SK-N-MC (cell line): ENCODE results near the gene MAGEA8.
"Not testable (repeated sequence)": the region's sequence is repeated elsewhere in the genome, so short reads cannot be mapped to it uniquely, and the experiment has no call there.

Experiments used
- DNase-seq: peaks from one replicate; pipeline ENCODE4 v3.0.0-alpha.2; 2011; ENCODE audit warnings: low read depth, low spot score
- H3K27ac ChIP-seq: fragments of 200-600 bp; sonication (generic); 2 replicates; pipeline ENCODE4 v1.5.1; 2016; ENCODE audit warnings: mixed run types
- H3K36me3 ChIP-seq: fragments of 200-600 bp; sonication (generic); 2 replicates; pipeline ENCODE4 v1.6.1; 2017; ENCODE audit warnings: antibody characterized with exemption, low read length, mixed read lengths; ENCODE audit not compliant: insufficient read depth
- H3K4me3 ChIP-seq: fragments of 200-600 bp; sonication (generic); 2 replicates; pipeline ENCODE4 v1.5.1; 2016
- H3K9ac ChIP-seq: fragments of 200-600 bp; sonication (generic); 2 replicates; pipeline ENCODE4 v1.8.0; 2017; ENCODE audit warnings: mixed run types, mixed read lengths; ENCODE audit not compliant: insufficient read length
- H3K9me3 ChIP-seq: fragments of 200-600 bp; sonication (generic); 2 replicates; pipeline ENCODE4 v1.6.1; 2017; ENCODE audit warnings: low read depth, mild to moderate bottlenecking, antibody characterized with exemption, low read length, moderate library complexity, mixed read lengths
- EZH2 ChIP-seq: fragments of 200-600 bp; sonication (generic); IDR thresholded peaks from one replicate; pipeline ENCODE4 v1.6.1; 2017; ENCODE audit warnings: antibody characterized with exemption
- FOXP2 ChIP-seq: optimal IDR thresholded peaks from 2 replicates; pipeline ENCODE3; 2011; ENCODE audit warnings: mild to moderate bottlenecking, moderate library complexity; ENCODE audit not compliant: insufficient read depth; ENCODE audit errors: extremely low read length, control extremely low read depth
- POLR2AphosphoS5 ChIP-seq: IDR thresholded peaks from 2 replicates; pipeline ENCODE4 v1.6.1; 2012; ENCODE audit warnings: mild to moderate bottlenecking, low read depth, low read length, borderline replicate concordance

Gene MAGEA8

GRCh38 chrX:149871940-149872339 lies 9.0 kb upstream of the MAGEA8 start:
- DNase-seq = no peak
- TF ChIP-seq FOXP2 = no peak
- TF ChIP-seq EZH2 = no peak
- no peak for TF ChIP-seq POLR2AphosphoS5
- H3K9me3 ChIP-seq = no peaks in the 10 kb centered on the region
- H3K27ac ChIP-seq = no peak overlapping the region
- H3K4me3 ChIP-seq = no peak overlapping the region
- H3K9ac ChIP-seq = no peak overlapping the region
- no peaks in the 10 kb centered on the region for H3K36me3 ChIP-seq

DNA sequence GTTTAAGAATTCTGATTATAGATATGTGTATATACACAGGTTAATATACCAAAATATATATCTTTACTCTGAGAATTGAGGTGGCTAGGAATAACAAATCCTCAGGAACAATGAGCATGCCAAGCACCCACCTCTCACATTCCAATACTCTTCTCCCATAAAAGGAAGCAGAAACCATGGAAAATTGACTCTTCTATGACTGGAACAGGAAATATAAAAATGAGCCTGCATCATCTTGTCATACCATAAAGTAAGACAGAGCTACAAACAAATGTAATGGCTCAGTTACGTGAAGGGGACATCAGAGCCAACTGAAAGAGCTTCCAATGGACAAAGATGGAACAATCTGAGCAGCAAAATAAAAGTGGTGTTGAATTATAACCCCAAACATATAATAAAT lies 3.8 kb upstream of the MAGEA8 start:
- H3K4me3 ChIP-seq = no peak overlapping the region
- TF ChIP-seq FOXP2 = no peak
- no peak for TF ChIP-seq EZH2
- TF ChIP-seq POLR2AphosphoS5 = no peak
- no peak for DNase-seq
- H3K9ac ChIP-seq = no peak overlapping the region
- no peak overlapping the region for H3K27ac ChIP-seq
- H3K36me3 ChIP-seq = no peaks in the 10 kb centered on the region
- no peaks in the 10 kb centered on the region for H3K9me3 ChIP-seq

DNA sequence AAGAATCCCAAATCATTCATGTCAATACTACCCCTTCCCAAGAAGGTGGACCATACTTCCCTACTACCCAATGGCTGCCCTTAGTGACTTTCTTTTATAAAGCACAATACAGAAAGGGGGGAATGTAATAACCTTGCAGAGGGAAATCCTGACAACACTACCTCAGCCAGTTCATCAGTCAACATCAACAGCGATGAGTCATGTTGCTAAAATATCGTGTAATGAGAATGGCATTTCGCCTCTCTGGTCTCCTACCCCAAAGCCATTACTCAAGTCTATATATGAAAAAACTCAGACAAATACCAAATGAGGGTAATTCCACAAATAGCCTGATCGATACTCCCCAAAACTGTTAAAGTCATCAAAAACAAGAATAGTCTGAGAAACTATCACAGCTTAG lies 3.3 kb upstream of the MAGEA8 start:
- H3K9ac ChIP-seq = no peak overlapping the region
- no peak overlapping the region for H3K27ac ChIP-seq
- DNase-seq = no peak
- H3K9me3 ChIP-seq = no peaks in the 10 kb centered on the region
- no peak overlapping the region for H3K4me3 ChIP-seq
- H3K36me3 ChIP-seq = no peaks in the 10 kb centered on the region
- no peak for TF ChIP-seq FOXP2
- TF ChIP-seq EZH2 = no peak
- no peak for TF ChIP-seq POLR2AphosphoS5

DNA sequence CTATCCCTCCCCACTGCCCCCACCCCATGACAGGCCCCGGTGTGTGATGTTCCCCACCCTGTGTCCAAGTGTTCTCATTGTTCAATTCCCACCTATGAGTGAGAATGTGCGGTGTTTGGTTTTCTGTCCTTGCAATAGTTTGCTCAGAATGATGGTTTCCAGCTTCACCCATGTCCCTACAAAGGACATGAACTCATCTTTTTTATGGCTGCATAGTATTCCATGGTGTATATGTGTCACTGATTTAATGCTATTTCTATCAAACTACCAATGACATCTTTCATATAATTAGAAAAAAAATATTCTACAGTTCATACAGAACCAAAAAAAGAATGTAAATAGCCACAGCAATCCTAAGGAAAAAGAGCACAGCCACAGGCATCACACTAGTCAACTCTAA lies 9.8 kb downstream of the MAGEA8 start:
- not testable (repeated sequence) for H3K9me3 ChIP-seq, DNase-seq, H3K36me3 ChIP-seq, H3K9ac ChIP-seq, H3K27ac ChIP-seq, H3K4me3 ChIP-seq

- Histone ChIP-seq H3K27ac (no peak overlapping the region), H3K4me3 (no peak overlapping the region), H3K9ac (no peak overlapping the region), H3K9me3 (no peaks in the 10 kb centered on the region), H3K36me3 (no peaks in the 10 kb centered on the region)
- no peak for DNase-seq
- TF ChIP-seq FOXP2 (no peak), POLR2AphosphoS5 (no peak), EZH2 (no peak)
Observed at GRCh38 chrX:149898554-149898953, 17.6 kb downstream of the MAGEA8 start.

- Histone ChIP-seq H3K9me3 (no peaks in the 10 kb centered on the region), H3K36me3 (no peaks in the 10 kb centered on the region), H3K27ac (no peak overlapping the region), H3K4me3 (no peak overlapping the region), H3K9ac (no peak overlapping the region)
- DNase-seq = no peak
- TF ChIP-seq FOXP2 = no peak
- no peak for TF ChIP-seq EZH2
- TF ChIP-seq POLR2AphosphoS5 = no peak
Observed at GRCh38 chrX:149903889-149904748, 23.1 kb downstream of the MAGEA8 start.

DNA sequence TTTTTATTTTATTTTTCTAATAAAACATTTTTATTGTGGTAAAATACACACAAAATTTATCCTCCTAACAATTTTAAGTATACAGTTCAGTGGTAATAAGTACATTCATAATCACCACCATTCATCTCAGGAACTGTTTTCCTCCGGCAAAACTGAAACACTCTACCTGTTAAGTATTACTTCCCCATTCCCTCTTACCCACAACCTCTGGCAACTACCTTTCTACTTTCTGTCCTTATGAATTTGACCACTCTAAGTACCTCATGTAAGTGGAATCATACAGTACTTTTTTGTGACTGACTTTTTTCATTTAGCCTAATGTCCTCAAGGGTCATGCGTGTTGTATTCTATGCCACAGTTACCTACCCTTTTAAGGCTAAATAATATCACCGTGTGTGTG lies 27.3 kb downstream of the MAGEA8 start:
- Histone ChIP-seq H3K27ac (no peak overlapping the region), H3K9me3 (no peaks in the 10 kb centered on the region), H3K36me3 (no peaks in the 10 kb centered on the region), H3K9ac (no peak overlapping the region), H3K4me3 (no peak overlapping the region)
- DNase-seq = no peak
- TF ChIP-seq FOXP2 = no peak

GRCh38 chrX:149908727-149909126 lies 27.7 kb downstream of the MAGEA8 start:
- Histone ChIP-seq H3K27ac (no peak overlapping the region), H3K36me3 (no peaks in the 10 kb centered on the region), H3K4me3 (no peak overlapping the region), H3K9me3 (no peaks in the 10 kb centered on the region), H3K9ac (no peak overlapping the region)
- TF ChIP-seq EZH2 = no peak
- TF ChIP-seq POLR2AphosphoS5 = no peak
- TF ChIP-seq FOXP2 = no peak
- no peak for DNase-seq
